Cardiac fibroblast (primary cell): ENCODE results near the gene TRAF3IP1.

Experiments
- DNase-seq, 2 donors: peaks; one replicate each; pipeline versions ENCODE4 v3.0.0 to v3.0.0-alpha.2; 2010; ENCODE audit warnings: low read depth in 2 of 2
- H3K4me3 ChIP-seq, 2 donors: replicated peaks in 1 of 2; 1 replicate in 1 of 2; 2 replicates in 1 of 2; pipeline ENCODE4 v1.5.1; 2011; ENCODE audit warnings: low read depth in 2 of 2, low read length in 2 of 2, mild to moderate bottlenecking in 2 of 2, moderate library complexity in 1 of 2
- TF ChIP-seq, protein P1 (sequence below): IDR thresholded peaks from one replicate; pipeline ENCODE4 v1.5.1; 2011; ENCODE audit warnings: low read depth, mild to moderate bottlenecking, low read length, inconsistent platforms

Gene TRAF3IP1

DNA sequence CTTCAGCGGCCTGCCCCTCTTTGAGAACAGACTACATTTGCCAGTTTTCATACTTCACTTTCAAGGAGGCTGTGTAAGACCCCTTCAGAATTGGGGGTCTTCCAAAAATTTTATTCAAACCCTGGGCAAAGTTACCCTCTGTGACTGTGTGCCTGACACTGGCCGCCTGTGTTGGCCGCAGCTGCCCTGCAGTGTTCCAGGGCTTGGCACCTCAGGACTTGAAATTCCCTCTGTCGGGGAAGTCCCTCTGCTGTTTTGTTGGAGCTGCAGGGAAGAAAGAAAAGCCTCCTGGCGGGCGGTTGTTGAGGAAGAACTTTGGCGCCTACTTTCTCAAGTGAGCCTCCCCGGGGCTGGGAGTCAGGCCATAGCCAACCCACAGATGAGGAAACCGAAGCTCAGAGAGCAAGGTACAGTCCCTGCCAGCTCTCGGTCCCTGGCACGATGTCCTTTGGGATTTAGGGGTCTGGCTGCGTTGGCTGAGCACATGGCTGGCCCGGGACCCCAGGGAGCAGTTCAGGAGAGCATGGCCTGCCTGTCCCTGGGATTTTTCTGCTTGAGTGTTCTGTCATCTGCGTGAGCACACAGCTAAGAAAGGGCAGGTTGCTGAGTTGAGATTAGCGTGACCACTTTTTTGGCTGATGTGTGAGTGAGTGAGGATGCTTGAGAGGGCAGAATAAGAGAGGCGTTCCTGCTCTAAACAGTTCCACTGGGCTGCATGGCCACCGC is 88.5 kb downstream of the TRAF3IP1 start:
- no peak for DNase-seq
- TF ChIP-seq, protein P1, sequence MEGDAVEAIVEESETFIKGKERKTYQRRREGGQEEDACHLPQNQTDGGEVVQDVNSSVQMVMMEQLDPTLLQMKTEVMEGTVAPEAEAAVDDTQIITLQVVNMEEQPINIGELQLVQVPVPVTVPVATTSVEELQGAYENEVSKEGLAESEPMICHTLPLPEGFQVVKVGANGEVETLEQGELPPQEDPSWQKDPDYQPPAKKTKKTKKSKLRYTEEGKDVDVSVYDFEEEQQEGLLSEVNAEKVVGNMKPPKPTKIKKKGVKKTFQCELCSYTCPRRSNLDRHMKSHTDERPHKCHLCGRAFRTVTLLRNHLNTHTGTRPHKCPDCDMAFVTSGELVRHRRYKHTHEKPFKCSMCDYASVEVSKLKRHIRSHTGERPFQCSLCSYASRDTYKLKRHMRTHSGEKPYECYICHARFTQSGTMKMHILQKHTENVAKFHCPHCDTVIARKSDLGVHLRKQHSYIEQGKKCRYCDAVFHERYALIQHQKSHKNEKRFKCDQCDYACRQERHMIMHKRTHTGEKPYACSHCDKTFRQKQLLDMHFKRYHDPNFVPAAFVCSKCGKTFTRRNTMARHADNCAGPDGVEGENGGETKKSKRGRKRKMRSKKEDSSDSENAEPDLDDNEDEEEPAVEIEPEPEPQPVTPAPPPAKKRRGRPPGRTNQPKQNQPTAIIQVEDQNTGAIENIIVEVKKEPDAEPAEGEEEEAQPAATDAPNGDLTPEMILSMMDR, result no peak
- no peak overlapping the region for H3K4me3 ChIP-seq

DNA sequence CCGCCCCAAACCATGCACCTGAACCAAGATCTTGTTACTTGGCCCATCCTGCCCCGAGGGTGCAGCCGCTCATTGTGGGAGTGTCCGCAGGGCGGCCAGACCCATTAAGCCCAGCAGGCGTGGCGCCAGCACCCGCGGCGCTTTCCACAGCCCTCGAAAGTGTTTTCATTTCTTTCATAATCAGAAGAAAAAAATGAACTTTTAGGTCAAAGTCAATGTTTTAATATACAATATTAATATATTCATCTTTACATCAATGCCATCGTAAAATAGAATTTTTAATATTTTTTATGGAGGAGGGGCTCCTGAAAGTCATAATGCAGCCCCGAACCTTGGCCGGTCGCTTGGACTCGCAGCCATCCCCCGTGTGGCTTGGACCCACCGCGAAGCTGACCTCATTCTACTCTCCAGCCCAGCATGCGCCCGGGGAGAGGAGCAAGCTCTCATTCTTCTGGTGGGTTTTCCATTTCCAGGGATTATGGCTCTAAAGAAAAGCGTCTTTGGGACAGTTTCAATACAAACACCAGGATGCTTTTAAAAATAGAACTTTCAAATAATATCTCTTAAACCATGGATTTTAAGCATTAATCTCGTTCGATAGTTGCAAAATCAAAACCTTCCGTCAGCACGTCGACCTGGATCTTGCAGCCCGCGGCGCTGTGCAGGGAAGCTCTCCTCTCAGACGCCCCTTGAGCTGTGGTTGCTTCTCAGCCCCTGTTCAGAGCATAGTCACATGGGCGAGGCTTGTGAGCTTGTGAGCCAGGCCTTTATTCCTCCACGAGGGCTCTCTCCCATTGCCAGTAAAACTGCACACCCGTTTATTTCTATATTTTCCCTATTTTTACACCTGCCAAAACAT is 89.3 kb downstream of the TRAF3IP1 start:
- no peak overlapping the region for H3K4me3 ChIP-seq
- TF ChIP-seq, protein P1, result no peak
- no peak for DNase-seq

DNA sequence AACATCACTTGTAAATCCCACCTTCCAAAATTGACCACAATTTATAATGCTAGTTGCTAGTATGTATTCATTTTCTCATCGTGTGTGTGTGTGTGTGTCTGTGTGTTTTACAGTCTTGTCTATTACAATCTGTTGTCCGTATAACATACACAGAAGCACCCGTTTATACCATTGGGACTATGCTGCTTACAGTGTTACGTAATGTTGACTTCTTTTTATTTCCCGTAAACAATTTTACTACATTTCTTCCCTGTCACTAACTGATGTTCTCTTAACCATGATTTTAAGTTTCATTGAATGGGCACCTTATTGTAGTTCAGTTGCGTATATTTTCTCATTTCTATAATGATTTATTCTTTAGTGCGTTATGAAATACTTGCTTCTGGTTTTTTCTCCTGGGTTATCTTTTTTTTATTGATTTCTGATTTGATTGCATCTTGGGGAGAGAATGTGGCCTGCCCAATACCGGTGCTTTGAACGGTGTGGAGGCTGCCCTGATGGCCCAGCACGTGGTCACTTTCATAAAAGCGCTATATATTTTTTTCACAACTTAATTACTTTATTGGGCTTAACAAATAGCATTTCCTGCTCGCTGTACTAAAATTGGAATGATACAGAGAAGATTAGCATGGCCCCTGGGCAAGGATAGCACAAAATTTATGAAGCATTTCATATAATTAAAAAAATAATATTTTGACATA is 91.9 kb downstream of the TRAF3IP1 start:
- TF ChIP-seq, protein P1, result no peak
- DNase-seq, result no peak
- H3K4me3 ChIP-seq, result no peak overlapping the region

DNA sequence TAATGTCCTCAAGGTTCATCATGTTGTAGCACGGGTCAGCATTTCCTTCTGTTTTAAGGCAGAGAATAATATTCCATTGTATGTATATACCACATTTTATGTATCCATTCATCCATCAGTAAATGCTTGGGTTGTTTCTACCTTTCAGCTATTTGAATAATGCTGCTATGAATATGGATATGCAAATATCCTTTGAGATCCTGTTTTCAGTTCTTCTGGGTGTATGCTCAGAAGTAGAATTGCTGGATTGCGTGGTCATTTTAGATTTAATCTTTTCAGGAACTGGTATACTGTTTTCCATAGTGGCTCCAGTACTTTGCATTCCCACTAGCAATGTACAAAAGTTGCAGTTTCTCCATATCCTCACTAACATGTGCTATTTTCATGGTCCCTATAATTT is 93.0 kb downstream of the TRAF3IP1 start:
- no peak for DNase-seq
- no peak overlapping the region for H3K4me3 ChIP-seq
- TF ChIP-seq, protein P1, result no peak

DNA sequence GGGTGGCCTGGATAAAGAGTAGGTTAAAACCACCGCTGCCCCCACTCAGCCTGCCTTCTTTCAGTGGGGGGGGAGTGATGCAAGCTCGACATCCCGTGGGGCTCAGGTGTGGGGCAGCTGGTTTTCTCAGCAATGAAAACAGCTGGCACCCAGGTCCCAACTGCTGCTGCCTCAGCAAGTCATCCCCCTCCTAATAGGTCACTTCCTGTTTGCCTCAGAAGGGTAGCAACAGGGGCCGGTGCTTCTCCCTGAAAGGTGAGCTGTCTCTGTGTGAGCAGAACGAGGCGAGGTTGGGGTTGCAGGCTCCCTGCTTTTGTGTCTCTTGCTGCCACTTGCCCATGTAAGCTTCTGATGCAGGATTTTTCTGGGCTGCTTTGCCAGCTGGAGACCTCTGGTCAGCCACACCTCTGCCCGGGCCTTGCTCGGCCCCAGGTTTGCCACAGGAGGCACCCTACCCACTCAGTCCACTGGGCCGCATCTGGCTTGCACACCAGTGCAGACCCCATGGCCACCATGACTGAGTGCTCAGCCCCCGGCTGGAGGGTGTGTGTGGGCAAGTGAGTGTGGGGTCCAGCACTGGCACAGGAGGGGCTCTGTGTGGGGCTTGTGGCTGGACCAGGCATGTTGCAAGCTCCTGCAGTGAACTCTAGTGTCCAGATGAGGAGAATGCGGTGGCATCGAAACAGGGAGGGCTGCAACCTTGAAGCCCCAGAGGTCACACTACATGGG is 94.9 kb downstream of the TRAF3IP1 start:
- no peak overlapping the region for H3K4me3 ChIP-seq
- no peak for DNase-seq
- TF ChIP-seq, protein P1, result no peak

DNA sequence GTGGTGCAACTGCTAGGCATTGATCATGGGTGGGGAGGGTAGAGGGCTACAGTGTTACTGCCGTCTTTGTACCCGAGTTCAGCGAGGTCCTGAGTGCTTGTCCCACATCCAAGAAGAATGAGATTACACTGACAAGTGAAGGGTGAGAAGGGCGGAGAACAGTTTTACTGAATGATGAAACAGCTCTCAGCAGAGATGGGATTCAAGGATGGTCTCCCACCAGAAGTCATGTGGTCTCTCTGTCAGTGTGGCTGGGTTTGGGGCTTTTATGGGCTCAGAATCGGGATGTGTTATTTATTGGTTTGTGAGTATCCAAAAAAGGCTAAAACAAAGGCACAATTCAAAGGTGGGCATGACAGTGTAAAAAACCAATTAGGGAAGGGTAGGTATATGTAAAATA is 95.6 kb downstream of the TRAF3IP1 start:
- no peak for DNase-seq
- no peak overlapping the region for H3K4me3 ChIP-seq
- TF ChIP-seq, protein P1, result no peak
